DMS 273 (cell line): ENCODE measurements around the gene ZNF319.
"Not testable (repeated sequence)": the region's sequence is repeated elsewhere in the genome, so short reads cannot be mapped to it uniquely, and the experiment has no call there.

Experiments
- DNase-seq: peaks from one replicate; lab custom pipeline; 2025; ENCODE audit not compliant: unreplicated experiment; lab: John Stamatoyannopoulos, UW

Gene ZNF319

DNA sequence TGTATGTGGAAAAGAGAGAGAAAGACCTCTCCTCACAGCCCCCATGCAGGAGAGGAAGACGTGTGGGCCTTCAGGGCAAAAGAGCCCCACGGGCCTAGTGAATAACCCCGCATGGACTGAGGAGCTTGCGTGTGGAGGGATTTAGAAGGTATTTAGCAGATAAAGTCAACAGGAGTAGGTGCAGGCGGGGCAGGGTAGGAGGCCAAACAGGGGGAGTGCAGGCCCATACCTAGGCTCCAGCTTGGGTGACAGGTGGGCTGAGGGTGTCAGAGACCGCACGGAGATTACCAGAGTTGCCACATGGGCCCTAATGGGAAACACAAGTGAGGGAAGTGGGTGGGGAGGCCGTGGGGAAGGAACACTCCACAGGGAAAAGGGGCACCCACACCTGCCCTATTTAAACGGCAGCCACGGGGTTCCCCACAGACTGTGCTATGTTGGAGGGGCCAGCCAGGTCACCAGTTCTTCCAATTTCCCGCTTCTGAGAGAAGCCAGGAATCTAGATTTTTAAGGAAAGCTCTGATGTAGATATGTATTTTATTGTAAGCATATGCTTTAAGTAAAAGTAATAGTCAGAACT, 21.4 kb downstream of the ZNF319 start:
- DNase-seq: no peak

GRCh38 chr16:57978070-57978465, 22.4 kb downstream of the ZNF319 start:
- DNase-seq: not testable (repeated sequence)

DNA sequence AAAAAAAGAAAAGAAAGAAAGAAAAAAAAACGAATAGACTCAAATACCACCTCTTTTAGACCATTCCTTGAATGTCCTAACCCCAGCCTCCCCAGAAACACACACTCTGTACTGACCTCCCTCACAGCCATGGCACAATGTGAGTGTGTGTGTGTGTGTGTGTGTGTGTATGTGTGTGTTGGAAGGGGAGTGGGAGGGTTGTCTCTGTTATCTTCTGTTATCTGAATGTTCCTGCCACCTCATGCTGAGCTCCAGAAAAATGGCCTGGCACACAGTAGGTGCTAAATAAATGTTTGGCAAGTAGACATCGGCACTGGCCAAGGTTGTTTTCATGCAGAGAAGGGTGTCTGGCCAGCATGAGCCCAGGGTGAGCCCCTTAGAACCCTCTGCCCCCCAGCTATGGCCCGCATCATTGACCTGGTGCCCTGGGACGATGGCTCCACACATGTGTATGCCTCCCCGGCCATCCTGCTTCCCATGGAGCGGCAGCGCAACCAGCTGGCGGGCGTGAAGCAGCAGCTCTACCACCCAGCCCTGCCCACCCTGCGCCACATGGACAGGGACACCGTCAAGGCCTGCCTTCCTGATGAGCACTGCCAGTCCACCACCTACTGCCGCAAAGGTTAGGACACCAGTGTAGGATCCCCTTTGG, 22.9 kb downstream of the ZNF319 start:
- DNase-seq: peak; percentile 27

DNA sequence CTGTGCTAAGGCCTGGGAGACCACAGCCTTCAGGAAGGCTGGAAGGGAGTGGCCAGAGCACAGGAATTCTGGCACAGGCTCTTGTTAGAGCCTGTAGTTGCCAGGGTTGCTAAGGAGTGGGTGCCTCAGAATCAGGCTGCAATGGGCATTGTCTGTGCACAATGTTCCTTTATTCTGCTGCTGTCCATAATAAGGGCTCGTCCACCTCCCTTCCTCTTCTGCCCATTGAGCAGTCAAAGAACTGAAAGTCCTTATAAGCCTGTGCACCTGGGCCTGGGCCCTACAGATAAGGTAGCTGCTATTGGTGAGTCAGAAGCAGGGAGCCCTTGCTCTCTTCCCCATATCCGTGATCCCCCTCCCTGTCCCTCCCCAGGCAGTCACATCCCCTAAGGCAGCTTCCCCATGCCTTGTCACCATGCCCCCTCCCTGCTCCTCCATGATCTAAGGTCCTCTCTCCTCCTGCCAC, 24.1 kb downstream of the ZNF319 start:
- no peak for DNase-seq

DNA sequence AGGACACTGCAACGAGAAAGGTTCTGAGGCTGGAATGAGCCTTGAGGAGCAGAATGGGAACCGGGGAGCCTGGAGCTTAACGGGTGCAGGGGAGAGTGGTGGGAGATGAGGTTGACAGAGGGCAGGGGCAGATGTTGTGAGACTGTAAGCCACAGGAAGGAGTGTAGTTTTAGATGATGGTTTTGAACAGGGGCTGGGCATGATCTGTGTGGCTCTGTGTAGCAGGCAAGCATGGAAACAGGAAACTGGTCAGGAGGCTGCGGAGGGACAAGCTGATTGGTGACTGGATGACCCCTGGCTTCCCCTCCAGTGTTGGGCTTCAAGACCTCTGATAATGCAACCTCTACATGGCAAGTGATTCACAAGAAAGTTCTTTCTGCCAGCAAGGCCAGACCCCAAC, 28.2 kb downstream of the ZNF319 start:
- no peak for DNase-seq

DNA sequence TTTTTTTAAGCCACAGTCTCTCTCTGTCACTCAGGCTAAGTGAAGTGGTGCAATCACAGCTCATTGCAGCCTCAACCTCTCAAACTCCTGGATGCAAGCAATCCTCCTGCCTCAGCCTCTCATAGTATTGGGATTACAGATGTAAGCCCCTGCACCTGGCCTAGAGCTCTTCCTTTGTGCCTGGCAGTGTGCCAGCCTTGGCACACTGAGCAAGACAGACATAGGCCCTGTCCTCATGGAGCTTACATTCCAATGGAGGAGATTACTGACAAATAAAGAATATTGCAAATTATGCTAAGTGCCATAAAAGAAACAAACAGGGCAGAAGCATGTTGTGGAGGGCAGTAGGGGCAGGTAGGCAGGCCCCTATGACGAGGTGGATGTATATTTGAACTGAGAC, 28.6 kb downstream of the ZNF319 start:
- DNase-seq: no peak

DNA sequence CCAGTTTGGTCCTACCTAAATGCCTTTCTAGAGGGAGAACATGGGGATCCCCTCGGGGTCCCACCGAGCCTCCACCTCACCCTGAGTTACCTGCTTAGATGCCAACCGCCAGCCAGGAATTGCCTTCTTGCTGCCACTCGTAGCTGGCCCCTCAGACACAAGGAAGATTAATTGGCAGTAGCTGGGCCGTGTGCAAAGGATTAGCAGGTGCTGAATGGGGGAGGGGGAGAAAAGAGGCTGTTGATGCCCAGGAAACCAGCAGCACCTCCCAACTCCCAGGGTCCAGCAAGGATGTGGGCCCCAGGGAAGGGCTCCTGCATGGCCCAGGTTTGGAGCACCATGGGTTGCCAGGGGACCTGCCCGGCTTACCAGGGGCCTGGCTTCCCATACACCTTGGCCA, 29.5 kb downstream of the ZNF319 start, which contains the start of gene CNGB1:
Gene CNGB1 (minus strand): TSS at position 159 of the 400 bp plus-strand sequence. CDS start 3,842 bp downstream, outside the sequence.
- no peak for DNase-seq

DNA sequence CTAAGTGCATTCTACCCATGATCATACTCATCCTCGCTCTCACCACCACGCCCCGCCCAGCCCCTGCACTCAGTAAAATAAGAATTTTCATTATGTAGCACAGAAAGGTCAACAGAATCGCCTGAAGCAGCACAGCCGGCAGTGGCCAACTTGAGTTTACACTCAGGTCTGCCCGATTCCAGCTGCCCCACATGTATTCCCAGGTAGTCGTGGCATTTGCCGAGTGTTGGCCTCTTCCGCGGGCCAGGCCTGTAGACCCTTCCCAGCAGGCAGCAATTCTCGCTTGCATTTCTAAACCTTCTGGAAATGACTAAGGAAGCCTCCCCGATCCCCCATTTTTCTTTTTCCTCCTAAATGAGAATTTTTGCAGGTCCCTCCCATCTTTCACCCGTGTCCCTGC, 30.2 kb downstream of the ZNF319 start:
- DNase-seq: no peak

GRCh38 chr16:57969451-57970123, 30.9 kb downstream of the ZNF319 start:
- no peak for DNase-seq

GRCh38 chr16:57967916-57968315, 32.6 kb downstream of the ZNF319 start:
- no peak for DNase-seq

DNA sequence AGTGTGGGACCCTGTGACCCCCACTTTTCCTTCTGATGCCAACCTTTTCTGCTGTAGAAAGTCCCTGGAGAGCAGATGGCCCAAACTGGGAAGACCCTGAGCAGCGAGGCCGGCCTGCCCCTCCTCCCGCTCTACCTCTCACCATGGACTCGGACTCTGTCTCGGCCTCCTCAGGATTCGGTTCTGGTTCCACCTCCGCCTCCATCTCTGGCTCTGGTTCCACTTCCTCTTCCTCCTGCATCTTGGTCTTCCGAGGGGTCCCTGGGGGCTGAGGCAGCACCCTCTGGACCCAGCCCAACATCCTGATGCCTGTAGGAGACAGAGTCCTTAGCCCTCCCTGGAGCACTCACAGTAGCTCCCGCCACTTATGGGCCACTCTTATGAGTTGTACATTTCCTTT, 33.5 kb downstream of the ZNF319 start:
- DNase-seq: no peak

GRCh38 chr16:57966204-57966771, 34.2 kb downstream of the ZNF319 start:
- DNase-seq: no peak

GRCh38 chr16:57964157-57964700, 36.2 kb downstream of the ZNF319 start:
- DNase-seq: no peak

DNA sequence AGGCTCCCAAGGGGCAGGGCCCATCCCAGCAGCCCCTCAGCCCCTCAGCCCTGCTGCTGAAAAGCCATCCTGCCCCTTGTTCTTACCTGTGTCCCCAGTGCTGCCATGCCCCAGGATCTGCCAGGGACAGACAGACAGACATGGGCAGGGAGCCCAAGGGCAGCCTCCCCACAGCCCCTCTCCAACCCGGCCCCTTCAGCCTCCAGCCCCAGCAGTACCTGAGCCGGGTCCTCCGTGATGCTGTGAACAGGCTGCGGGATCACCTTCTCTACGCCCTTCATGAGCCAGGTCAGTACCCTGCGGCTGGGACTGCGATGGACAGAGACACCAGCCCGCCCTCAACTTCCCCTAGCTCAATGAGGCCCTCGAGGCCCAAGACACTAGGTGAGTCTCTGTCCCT, 37.7 kb downstream of the ZNF319 start:
- DNase-seq: no peak

DNA sequence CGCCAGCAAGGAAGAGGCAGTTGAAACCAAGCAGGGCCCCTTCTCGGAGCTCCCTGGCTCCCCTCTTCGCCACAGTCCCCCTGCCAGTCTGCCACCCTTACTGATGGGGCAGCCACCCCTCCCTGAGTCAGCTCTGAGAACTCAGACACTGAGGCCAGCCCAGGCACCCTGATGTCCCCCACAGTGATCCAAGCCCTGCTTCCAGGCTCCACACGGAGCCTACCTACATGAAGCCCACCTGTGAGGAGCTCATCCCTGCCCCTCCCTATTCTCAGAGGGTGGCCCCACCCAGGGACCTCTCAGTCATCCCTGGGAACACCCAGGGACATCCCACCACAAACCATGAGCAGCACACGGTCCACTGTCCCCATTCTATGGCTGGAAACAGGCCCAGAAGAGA, 38.4 kb downstream of the ZNF319 start:
- no peak for DNase-seq

DNA sequence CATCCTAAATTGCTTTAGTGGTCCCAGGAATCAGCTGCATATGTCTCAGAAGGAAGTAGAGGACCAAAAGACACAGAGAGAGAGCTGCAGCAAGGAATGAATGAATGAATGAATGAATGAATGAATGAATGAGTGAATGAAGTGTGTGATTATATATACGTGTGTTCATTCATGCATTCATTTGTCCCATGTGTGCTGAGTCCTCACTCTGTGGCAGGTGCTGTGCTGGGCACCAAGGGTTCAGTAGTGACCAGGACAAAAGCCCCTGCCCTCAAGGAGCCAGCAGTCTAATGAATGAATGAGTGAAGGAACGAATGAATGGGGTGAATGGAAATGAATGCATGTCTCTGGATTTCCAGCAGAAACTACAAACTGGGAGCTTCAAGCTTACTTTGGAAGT, 38.9 kb downstream of the ZNF319 start:
- DNase-seq: no peak

DNA sequence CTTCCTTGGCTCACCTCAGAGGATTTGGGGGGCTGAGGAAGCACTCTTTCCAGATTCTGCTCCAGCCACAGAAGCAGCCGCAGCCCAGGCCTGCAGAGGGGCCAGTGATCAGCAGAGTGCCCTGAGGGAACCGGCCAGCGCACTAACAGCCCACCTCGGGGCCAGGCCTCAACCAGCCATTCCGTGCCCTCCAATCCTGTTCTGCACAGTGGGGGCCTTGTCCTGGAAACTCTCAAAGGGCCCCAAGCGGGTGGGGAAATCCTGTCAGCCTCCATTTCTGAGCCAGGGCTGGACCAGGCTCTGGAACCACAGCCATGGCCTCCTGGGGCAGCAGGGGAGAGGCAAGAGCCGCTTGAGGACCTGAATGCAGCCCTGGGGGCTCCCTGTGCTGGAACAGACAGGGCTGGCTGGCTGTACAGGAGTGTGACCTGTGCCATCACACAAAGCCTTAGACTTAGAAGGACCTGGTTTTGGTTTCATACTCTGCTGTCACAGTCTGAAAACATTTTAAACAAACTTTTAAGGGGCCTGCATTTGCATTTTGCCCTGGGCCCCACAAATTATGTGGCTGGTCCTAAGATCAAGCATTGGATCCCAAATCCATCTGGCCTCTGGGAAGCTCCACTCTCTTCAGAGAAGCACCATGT, 39.5 kb downstream of the ZNF319 start:
- no peak for DNase-seq

GRCh38 chr16:57960310-57960709, 40.2 kb downstream of the ZNF319 start:
- DNase-seq: no peak

DNA sequence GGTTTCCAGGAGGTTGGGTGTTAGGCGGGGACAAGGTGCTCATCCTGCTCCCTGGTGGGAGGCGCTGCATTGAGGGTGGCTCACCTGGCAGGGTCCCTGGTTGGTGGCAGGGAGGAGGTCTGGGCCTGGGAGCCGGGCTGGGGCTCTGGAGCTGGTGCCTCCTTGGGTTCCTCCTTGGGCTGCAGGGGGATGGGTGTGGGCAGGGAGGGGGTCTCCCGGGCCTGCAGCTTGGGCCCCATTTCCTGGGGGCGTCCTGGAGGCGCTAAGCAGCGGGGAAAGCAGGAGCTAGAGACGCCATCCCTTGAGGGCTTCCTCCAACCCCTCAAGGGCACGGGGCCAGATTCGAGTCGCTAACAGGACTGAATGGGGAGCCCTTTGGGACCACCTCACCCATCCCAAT, 40.7 kb downstream of the ZNF319 start:
- DNase-seq: no peak

- DNase-seq: no peak
Measured at GRCh38 chr16:57959121-57959520, 41.4 kb downstream of the ZNF319 start.

DNA sequence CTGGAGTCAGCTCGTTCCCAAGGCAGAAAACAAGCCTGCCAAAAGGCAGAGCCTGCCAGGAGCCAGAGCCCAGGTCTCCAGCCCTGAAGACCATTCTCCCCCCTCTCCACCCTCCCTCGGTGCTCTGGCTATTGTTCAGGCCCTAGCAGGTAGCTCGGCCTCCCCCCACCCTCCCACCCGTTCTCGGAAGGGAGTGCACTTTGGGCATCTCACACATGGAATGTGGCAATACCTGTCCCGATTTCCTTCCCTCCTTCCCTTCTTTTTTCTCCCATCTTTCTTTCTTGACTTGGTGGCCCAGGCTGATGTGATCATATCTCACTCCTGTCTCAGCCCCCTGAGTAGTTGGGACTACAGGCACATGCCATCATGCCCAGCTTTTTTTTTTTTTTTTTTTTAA, 41.9 kb downstream of the ZNF319 start:
- no peak for DNase-seq
